Measurements from ENCODE around the gene SCAP.

SCAP gene

DNA sequence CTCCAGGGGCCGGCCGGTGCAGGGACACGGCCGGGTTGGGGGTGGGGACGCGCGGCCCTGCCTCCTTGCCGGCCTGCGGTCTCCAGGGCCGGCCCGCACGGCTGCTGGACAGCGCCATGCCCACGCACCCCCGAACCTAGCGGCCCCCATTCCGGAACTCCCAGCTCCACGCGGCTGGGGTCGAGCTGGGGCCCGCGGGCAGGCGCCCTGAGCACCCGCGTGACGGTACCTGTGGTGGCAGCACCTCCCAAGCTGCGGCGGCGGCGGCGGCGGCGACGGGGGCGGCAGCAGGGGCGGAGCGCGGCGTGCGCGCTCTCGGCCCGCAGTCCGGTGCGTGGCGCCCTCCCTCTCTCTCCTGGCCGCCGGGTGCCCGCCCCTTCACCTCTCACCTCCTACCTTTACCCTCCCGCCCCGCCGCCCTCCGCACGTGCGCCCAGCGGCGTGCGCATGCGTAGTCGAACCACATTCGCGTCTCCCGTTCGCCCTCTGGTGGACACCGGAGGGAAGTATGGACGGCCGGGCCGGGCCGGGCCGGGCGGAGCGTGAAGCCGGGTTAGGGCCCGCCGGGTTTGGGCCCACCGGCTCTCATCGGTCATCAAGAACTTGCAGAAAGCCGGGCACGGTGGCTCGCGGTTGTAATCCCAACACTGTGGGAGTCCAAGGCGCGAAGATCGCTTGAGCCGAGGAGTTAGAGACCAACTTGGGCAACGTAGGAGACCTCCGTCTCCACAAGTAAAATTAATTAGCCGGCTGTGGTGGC lies at the start of gene SCAP:
Gene SCAP (minus strand): TSS at position 372 of the 760 bp plus-strand sequence. CDS start 32,948 bp downstream, outside the sequence.
- Histone ChIP-seq H3K27ac (peak within 1 kb of the TSS; percentile 87), H3K4me3 (peak within 1 kb of the TSS; percentile 96), H3K4me2 (peak within 1 kb of the TSS; percentile 96), H3K4me1 (peaks cover 45% of the 10 kb centered on the region), H4K20me1 (peaks cover 43% of the 10 kb centered on the region), H3K36me3 (0 out of 2 replicates have a peak, but pooled peaks cover under 1% of the 10 kb centered on the region), H3K27me3 (no peaks in the 10 kb centered on the region), H3K9me3 (peaks cover 6% of the 10 kb centered on the region; the same call in 1 of the 2 replicates), H3K9ac (peak within 1 kb of the TSS; percentile 91)
- TF ChIP-seq Cebpa-rat (IDR thresholded peaks at IDR 0.05) = no peak

DNA sequence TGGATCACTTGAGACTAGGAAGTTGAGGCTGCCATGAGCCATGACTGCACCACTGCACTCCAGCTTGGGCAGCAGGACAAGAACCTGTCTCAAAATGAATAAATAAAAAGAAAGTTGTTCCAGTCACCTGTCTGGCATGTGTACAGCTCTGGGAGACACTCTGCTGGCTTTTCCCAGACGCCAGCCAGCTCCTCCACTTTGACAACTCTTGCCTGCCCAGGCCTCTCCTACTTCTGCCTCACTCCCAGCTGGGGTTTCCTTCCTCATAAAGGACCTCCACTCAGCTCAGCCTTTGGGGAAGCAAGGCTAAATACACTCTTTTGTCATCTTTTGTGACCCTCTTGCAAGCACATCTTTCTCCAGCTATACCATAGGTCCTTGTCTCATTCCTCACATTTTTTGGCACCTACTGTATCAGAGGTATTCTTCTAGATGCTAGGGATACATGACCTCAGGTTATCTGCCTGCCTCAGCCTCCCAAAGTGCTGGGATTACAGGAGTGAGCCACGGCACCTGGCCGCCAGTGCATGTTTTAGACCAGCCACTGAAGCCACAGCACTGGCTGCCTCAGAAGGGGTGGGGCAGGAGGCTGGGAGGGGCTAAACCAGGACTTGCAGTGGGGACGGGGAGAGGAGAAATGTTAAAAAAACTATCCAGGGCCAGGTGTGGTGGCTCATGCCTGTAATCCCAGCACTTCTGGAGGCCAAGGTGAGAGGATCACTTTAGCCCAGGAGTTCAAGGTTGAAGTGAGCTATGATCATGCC lies 47.8 kb upstream of the SCAP start:
- TF ChIP-seq Cebpa-rat (IDR thresholded peaks at IDR 0.05) = no peak
- H3K27ac ChIP-seq = no peak overlapping the region

DNA sequence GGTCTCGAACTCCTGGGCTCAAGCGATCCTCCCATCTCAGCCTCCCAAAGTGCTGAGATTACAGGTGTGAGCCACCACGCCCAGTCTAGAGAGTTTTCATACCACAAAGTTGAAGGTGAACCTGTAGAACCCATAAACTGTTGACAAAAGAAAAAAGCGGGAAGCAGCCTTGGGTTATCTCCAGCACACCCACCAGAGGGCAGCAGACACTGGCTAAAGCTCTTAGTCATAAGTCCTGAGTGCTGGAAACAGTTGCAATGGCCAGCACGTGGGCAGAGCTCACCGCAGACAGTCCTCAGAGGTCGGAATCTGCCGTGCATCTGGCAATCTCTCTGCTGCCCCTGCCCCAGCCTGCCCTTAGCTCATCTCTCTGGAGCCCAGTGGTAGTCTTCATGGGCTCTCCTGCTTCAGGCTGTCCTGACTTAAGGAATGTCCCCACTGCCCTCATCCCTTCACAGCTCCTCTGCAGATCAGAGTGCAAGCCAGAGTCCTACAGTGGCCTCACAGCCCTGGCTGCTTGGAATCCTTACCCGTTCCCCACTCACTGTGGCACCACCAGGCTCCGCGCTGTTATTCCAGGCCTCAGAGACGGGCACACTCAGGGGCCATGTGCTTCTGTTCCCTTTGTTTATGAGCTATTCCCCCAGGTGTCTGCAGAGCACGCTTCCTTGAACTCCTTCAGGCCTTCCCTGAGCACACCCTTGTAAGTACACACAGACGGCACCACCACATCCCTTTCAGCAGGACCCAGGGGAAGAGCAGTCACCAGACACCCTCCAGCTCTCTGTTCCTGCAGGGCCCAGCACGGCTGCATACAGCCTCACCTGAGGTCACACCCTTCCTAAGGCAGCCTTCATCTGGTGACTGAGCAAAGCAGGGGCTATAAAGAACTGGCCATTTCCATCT lies 46.6 kb upstream of the SCAP start:
- peak overlapping the region; percentile 62 for H3K27ac ChIP-seq
- H3K9ac ChIP-seq = peak overlapping the region; percentile 41; the same call in 1 of the 2 replicates
- peak overlapping the region; percentile 52 for H3K4me2 ChIP-seq
- no peaks in the 10 kb centered on the region for H3K36me3 ChIP-seq
- no peaks in the 10 kb centered on the region for H3K27me3 ChIP-seq
- H3K4me3 ChIP-seq = no peak overlapping the region
- TF ChIP-seq Cebpa-rat (IDR thresholded peaks at IDR 0.05) = no peak
- peaks cover 1% of the 10 kb centered on the region; the same call in 1 of the 2 replicates for H3K9me3 ChIP-seq
- no peaks in the 10 kb centered on the region for H4K20me1 ChIP-seq
- peaks cover 33% of the 10 kb centered on the region for H3K4me1 ChIP-seq

More for the DNA sequence above, 47.8 kb upstream of the SCAP start:
- Histone ChIP-seq H3K9ac (no peak overlapping the region), H3K9me3 (peaks cover 13% of the 10 kb centered on the region), H4K20me1 (no peaks in the 10 kb centered on the region), H3K4me2 (no peak overlapping the region), H3K4me3 (no peak overlapping the region), H3K27me3 (no peaks in the 10 kb centered on the region), H3K4me1 (peaks cover 33% of the 10 kb centered on the region), H3K36me3 (no peaks in the 10 kb centered on the region)

DNA sequence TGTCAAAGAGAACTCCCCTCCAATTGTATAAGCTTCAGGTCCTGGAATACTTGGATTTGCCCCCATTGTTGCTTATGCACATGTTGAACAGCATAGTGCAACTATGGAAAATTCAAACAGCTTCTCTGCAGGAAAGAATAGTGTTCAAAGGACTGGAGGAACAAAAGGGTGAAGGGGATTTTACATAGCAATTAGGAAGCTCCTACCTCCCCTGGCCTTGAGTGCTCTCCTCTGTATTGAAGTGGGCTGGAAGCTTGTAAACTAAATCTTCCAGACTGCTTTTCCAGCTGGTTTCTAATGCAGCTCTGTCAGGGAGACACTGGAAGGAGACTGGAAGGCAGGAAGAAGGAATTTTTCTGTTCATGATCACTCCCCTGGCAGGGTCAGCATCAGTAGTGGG lies 45.0 kb upstream of the SCAP start:
- Histone ChIP-seq H3K4me2 (no peak overlapping the region), H3K4me3 (no peak overlapping the region), H3K9me3 (no peaks in the 10 kb centered on the region), H3K27ac (no peak overlapping the region), H3K36me3 (no peaks in the 10 kb centered on the region), H4K20me1 (no peaks in the 10 kb centered on the region), H3K27me3 (no peaks in the 10 kb centered on the region), H3K4me1 (peaks cover 30% of the 10 kb centered on the region), H3K9ac (no peak overlapping the region)
- no peak for TF ChIP-seq Cebpa-rat (IDR thresholded peaks at IDR 0.05)

DNA sequence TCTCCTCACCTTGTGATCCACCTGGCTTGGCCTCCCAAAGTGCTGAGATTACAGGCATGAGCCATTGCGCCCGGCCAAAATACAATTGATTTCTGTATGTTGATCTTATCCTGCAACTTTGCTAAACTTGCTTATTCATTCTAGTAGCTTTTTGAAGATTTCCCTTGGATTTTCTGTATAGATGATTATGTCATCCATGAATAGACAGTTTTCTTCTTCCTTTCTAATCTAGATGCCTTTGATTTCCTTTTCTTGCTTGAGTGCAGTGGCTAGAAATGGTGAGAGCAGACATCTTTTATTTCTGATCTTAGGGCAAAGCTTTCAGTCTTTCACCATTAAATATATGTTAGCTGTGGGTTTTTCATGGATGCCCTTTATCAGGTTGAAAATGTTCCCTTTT lies 42.2 kb upstream of the SCAP start:
- Histone ChIP-seq H3K36me3 (no peaks in the 10 kb centered on the region), H3K27me3 (no peaks in the 10 kb centered on the region), H4K20me1 (no peaks in the 10 kb centered on the region), H3K9ac (no peak overlapping the region), H3K4me2 (no peak overlapping the region), H3K4me3 (no peak overlapping the region), H3K4me1 (peaks cover 21% of the 10 kb centered on the region), H3K27ac (no peak overlapping the region), H3K9me3 (no peaks in the 10 kb centered on the region)
- TF ChIP-seq Cebpa-rat (IDR thresholded peaks at IDR 0.05) = no peak

DNA sequence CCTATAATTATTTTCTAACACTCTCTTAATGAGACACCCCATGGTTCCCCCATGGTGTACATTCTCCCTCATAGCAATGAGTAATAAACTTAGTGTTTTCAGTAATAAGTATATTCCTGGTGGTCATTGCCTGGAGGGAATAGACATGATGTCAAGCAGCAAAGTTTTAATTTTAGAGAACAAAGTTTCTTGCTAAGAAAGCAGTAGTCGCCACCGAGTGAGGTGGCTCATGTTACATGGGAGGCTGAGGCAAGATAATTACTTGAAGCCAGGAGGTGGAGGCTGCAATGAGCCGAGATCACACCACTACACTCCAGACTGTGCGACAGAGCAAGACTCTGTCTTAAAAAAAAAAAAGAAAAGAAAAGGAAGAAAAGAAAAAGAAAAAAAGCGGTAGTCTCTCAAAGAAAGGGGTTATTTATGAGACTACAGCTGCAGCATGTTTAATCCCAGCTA lies 40.2 kb upstream of the SCAP start:
- Histone ChIP-seq H4K20me1 (no peaks in the 10 kb centered on the region), H3K4me2 (no peak overlapping the region), H3K27me3 (no peaks in the 10 kb centered on the region), H3K4me1 (peaks cover 15% of the 10 kb centered on the region), H3K9ac (no peak overlapping the region), H3K9me3 (no peaks in the 10 kb centered on the region), H3K4me3 (no peak overlapping the region), H3K27ac (no peak overlapping the region), H3K36me3 (peaks cover 7% of the 10 kb centered on the region)
- TF ChIP-seq Cebpa-rat (IDR thresholded peaks at IDR 0.05) = no peak

DNA sequence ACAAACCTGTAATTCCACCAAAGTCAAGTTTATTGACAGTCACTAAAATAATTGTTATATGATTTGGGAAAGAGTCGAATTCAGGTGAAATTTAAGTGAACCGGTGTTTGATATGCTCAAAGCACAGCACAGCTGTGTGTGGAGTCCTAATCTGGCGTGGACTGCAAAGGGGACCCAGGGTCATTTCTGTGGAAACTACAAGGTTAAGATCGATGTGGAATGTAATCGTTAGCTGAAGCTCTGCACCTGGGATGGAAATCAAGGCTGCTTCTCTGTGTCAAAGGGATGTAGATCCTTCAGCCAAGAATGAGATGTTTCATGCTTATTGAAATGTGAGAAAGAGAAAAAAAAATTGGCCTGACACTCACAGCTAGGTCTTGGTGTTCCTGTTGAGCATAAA lies 39.4 kb upstream of the SCAP start:
- Histone ChIP-seq H3K4me1 (peaks cover 15% of the 10 kb centered on the region), H3K9ac (no peak overlapping the region), H3K4me2 (no peak overlapping the region), H3K27ac (no peak overlapping the region), H3K4me3 (no peak overlapping the region), H4K20me1 (no peaks in the 10 kb centered on the region), H3K36me3 (peaks cover 15% of the 10 kb centered on the region), H3K9me3 (no peaks in the 10 kb centered on the region), H3K27me3 (no peaks in the 10 kb centered on the region)
- no peak for TF ChIP-seq Cebpa-rat (IDR thresholded peaks at IDR 0.05)

DNA sequence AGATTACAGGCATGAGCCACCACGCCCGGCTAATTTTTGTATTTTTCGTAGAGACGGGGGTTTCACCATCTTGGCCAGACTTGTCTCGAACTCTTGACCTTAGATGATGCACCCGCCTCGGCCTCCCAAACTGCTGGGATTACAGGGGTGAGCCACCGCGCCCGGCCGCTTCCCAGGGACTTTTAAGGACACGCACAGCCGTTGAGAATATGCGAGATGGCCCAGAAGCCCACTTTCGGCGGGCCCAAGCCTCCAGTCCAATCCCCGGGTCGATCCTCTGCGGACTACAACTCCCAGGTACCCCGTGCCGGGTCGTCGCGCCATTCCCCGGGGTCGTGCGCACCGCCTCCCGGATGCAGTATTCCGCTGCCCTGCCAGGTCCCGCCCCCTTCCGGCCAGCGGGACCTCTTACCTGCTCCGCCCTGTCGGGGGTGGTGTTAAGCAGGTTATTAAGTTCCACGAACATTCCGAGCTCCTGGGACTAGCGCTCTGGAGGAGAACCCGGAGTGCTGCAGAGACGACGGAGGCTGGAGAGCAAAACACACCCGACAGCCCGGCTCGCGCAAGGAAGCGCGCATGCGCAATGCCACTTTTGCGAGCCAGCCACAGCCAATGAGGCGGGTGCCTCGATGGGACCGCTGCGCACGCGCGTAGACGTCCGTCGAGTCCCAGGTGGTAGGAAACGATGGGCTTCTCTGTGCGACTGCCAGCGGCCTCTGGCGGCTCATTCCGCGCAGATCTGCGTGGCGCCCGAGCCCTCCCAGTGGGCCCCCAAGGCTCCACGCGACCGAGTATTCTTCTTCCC lies 37.6 kb upstream of the SCAP start, which contains the start of gene ELP6:
Gene ELP6 (minus strand): TSS at position 588 of the 805 bp plus-strand sequence. CDS start 122 bp downstream, at position 466.
- no peak for TF ChIP-seq Cebpa-rat (IDR thresholded peaks at IDR 0.05)
- Histone ChIP-seq H3K36me3 (peaks cover 32% of the 10 kb centered on the region), H3K4me2 (peak within 1 kb of the TSS; percentile 87), H4K20me1 (no peaks in the 10 kb centered on the region), H3K9ac (peak within 1 kb of the TSS; percentile 93), H3K4me1 (peaks cover 15% of the 10 kb centered on the region), H3K4me3 (peak within 1 kb of the TSS; percentile 81), H3K9me3 (no peaks in the 10 kb centered on the region), H3K27me3 (no peaks in the 10 kb centered on the region), H3K27ac (peak within 1 kb of the TSS; percentile 93)

All from BLaER1 (cell line).